Bronchial epithelial cell (primary cell): ENCODE results near the gene PTGES3. TPM values are rescaled to one million over a fixed set of nuclear protein-coding genes. Genes with fewer than 3 reads are reported as not detected.

Experiments used
- DNase-seq: peaks from one replicate; pipeline ENCODE4 v3.0.0-alpha.2; 2010; ENCODE audit warnings: low read depth
- FAIRE-seq: peaks from 2 replicates; lab custom pipeline; 2011; peaks lifted over from hg19 to GRCh38; lab: Jason Lieb, UNC
- H3K27me3 ChIP-seq: 2 replicates; pipeline ENCODE4 v1.5.1; 2011; ENCODE audit warnings: low read length; ENCODE audit not compliant: control insufficient read depth, insufficient read depth
- H3K36me3 ChIP-seq: 2 replicates; pipeline ENCODE4 v1.5.1; 2011; ENCODE audit warnings: low read length; ENCODE audit not compliant: control insufficient read depth, insufficient read depth
- H3K4me3 ChIP-seq: 2 replicates; pipeline ENCODE4 v1.5.1; 2011; ENCODE audit warnings: mild to moderate bottlenecking, low read depth, low read length, control low read depth
- total RNA-seq: library from RNA; depleted of rRNA; stranded (reverse); fragments of >200 nt; gene quantifications from 2 replicates; pipeline ENCODE4 v1.2.1, GENCODE V29; 2014
- TF ChIP-seq, protein P1 (sequence below): IDR thresholded peaks from 2 replicates; pipeline ENCODE4 v1.5.1; 2011; ENCODE audit warnings: mild to moderate bottlenecking, moderate library complexity, low read length, control low read depth, inconsistent platforms; ENCODE audit not compliant: insufficient read depth, severe bottlenecking

The PTGES3 gene
- total RNA-seq, 1 donor from 2014 or later, result 58.4 TPM

- FAIRE-seq (no peak), DNase-seq (no peak)
- peaks cover 13% of the 10 kb centered on the region for H3K36me3 ChIP-seq
These were observed 65.5 kb downstream of the PTGES3 start for GRCh38 chr12:56622535-56622934.

GRCh38 chr12:56616925-56617324 is 71.2 kb downstream of the PTGES3 start:
- TF ChIP-seq, protein P1, sequence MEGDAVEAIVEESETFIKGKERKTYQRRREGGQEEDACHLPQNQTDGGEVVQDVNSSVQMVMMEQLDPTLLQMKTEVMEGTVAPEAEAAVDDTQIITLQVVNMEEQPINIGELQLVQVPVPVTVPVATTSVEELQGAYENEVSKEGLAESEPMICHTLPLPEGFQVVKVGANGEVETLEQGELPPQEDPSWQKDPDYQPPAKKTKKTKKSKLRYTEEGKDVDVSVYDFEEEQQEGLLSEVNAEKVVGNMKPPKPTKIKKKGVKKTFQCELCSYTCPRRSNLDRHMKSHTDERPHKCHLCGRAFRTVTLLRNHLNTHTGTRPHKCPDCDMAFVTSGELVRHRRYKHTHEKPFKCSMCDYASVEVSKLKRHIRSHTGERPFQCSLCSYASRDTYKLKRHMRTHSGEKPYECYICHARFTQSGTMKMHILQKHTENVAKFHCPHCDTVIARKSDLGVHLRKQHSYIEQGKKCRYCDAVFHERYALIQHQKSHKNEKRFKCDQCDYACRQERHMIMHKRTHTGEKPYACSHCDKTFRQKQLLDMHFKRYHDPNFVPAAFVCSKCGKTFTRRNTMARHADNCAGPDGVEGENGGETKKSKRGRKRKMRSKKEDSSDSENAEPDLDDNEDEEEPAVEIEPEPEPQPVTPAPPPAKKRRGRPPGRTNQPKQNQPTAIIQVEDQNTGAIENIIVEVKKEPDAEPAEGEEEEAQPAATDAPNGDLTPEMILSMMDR, result no peak
- DNase-seq (no peak), FAIRE-seq (no peak)
- Histone ChIP-seq H3K36me3 (peaks cover 42% of the 10 kb centered on the region), H3K4me3 (no peak overlapping the region), H3K27me3 (no peaks in the 10 kb centered on the region)

More at GRCh38 chr12:56622535-56622934, 65.5 kb downstream of the PTGES3 start:
- TF ChIP-seq, protein P1, result no peak
- Histone ChIP-seq H3K4me3 (no peak overlapping the region), H3K27me3 (no peaks in the 10 kb centered on the region)

DNA sequence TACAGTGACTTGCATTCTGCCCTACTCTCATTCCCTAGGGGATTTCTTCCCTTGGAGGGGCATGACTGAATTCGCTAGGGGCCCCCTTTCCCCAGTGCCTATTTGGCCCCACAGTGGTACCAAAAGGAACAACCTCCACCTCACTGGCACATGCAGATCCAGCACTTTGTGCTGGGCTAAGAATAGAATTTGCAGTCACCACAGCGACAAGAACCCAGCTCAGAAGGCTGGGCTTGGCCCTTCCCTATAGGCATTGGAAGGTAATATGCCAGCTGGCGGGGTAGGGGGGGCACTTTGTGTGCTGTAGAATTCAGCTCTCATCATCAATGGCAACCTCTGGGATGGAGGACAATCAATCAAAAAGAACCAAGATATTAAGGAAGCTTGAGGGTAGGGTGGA is 71.8 kb downstream of the PTGES3 start:
- TF ChIP-seq, protein P1, result no peak
- H3K4me3 ChIP-seq, result no peak overlapping the region
- H3K27me3 ChIP-seq, result no peaks in the 10 kb centered on the region
- H3K36me3 ChIP-seq, result peaks cover 46% of the 10 kb centered on the region
- DNase-seq (no peak), FAIRE-seq (no peak)

GRCh38 chr12:56614627-56615026 is 73.5 kb downstream of the PTGES3 start:
- DNase-seq (no peak), FAIRE-seq (no peak)
- TF ChIP-seq, protein P1, result no peak
- H3K27me3 ChIP-seq, result no peaks in the 10 kb centered on the region
- no peak overlapping the region for H3K4me3 ChIP-seq
- H3K36me3 ChIP-seq, result peaks cover 49% of the 10 kb centered on the region

Other genes starting within 250 kb of the PTGES3 start
- 3.4 and 3.6 TPM in 2 replicates for gene TIMELESS, start 238.9 kb downstream of the PTGES3 start, total RNA-seq
- gene MIP, start 233.6 kb downstream of the PTGES3 start, total RNA-seq, result 0.26 TPM in 1 of 2 replicates, not detected in the other
- gene SPRYD4, start 219.7 kb downstream of the PTGES3 start, total RNA-seq, result 1.1 and 1.3 TPM in 2 replicates
- 5.2 and 6.1 TPM in 2 replicates for gene GLS2, start 200.1 kb downstream of the PTGES3 start, total RNA-seq
- gene RBMS2, start 166.5 kb downstream of the PTGES3 start, total RNA-seq, result 9.2 and 11.0 TPM in 2 replicates
- gene BAZ2A, start 58.0 kb downstream of the PTGES3 start, total RNA-seq, result 10.8 and 19.1 TPM in 2 replicates
- 519 and 608 TPM in 2 replicates for gene ATP5F1B, start 42.3 kb downstream of the PTGES3 start, total RNA-seq
- 1,412 and 1,419 TPM in 2 replicates for gene NACA, start 37.0 kb upstream of the PTGES3 start, total RNA-seq
- 3.2 and 3.7 TPM in 2 replicates for gene PRIM1, start 64.0 kb upstream of the PTGES3 start, total RNA-seq
- under 0.01 TPM in 1 of 2 replicates, not detected in the other for gene HSD17B6, start 75.0 kb upstream of the PTGES3 start, total RNA-seq
- gene SDR9C7, start 246.1 kb upstream of the PTGES3 start, total RNA-seq, result 0.26 and 4.9 TPM in 2 replicates